Stomach (tissue), 4 donors: ENCODE results near the gene USP43.
A peak's percentile ranks its signal among the peaks of the same experiment; 100 is the strongest.

Source experiments
- CTCF ChIP-seq, 7 experiments: fragments of 450-650 bp in 4 of 7; fragments of 200-600 bp in 3 of 7; sonication (generic) in 3 of 7; IDR thresholded peaks; one replicate each; pipeline ENCODE4 v1.5.1; 2016 to 2019; ENCODE audit warnings: antibody characterized with exemption in 7 of 7, control low read depth in 2 of 7, mild to moderate bottlenecking in 1 of 7
- EP300 ChIP-seq: sonication (generic); formaldehyde crosslinking; IDR thresholded peaks from one replicate; pipeline ENCODE4 v1.6.1; 2017; ENCODE audit warnings: antibody characterized with exemption
- POLR2A ChIP-seq, 4 donors: fragments of 450-650 bp; IDR thresholded peaks; one replicate each; pipeline ENCODE4 v1.6.1; 2016; ENCODE audit warnings: antibody characterized with exemption in 4 of 4, control low read depth in 2 of 4, mild to moderate bottlenecking in 1 of 4, moderate library complexity in 1 of 4
- POLR2AphosphoS5 ChIP-seq, 3 donors: sonication (generic); formaldehyde crosslinking; IDR thresholded peaks; one replicate each; pipeline ENCODE4 v1.6.1; 2016; ENCODE audit warnings: antibody characterized with exemption in 3 of 3

- no peak for TF ChIP-seq POLR2A (IDR thresholded peaks at IDR 0.05)
- TF ChIP-seq CTCF (IDR thresholded peaks at IDR 0.05), result peak in 1 of 7 experiments; percentile 3
- TF ChIP-seq POLR2AphosphoS5 (IDR thresholded peaks at IDR 0.05), result peak in 2 of 3 donors; percentile 51 to 53
- TF ChIP-seq EP300, result no peak
These were observed at the start of gene USP43 for GRCh38 chr17:9644910-9645751.
